ENCODE results near the gene AQP1.

DNA sequence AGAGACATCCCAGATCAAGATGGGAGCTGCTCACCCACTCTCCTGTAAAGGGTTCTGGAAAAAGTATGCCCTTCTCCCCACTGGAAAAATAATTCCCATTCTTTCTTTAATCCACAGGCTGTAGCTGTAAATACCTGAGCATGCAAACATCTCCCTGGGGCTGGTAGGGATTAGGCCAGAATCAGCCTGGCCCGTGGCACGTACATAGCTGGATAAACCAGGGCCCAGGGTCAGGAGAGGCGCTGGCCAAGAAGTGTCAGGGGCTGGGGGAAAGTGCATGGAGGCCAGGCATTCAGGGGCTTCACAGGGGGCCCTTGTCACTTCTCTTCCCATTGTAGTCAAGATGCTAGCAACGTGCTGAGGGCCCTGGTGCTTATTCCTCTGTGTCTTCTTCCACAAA lies 30.7 kb upstream of the AQP1 start:
- TF ChIP-seq, protein P1, sequence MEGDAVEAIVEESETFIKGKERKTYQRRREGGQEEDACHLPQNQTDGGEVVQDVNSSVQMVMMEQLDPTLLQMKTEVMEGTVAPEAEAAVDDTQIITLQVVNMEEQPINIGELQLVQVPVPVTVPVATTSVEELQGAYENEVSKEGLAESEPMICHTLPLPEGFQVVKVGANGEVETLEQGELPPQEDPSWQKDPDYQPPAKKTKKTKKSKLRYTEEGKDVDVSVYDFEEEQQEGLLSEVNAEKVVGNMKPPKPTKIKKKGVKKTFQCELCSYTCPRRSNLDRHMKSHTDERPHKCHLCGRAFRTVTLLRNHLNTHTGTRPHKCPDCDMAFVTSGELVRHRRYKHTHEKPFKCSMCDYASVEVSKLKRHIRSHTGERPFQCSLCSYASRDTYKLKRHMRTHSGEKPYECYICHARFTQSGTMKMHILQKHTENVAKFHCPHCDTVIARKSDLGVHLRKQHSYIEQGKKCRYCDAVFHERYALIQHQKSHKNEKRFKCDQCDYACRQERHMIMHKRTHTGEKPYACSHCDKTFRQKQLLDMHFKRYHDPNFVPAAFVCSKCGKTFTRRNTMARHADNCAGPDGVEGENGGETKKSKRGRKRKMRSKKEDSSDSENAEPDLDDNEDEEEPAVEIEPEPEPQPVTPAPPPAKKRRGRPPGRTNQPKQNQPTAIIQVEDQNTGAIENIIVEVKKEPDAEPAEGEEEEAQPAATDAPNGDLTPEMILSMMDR (conservative IDR thresholded peaks at IDR 0.05; ENCODE audit: low read length): no peak
- no peak for TF ChIP-seq EZH2phosphoT487 (IDR thresholded peaks at IDR 0.05; ENCODE audit: borderline replicate concordance, low read depth, low read length)

All from OCI-LY7 (cell line).